ENCODE measurements around the gene ACSF2. TPM values are rescaled to one million over a fixed set of nuclear protein-coding genes. Genes with fewer than 3 reads are reported as not detected.
A peak's percentile ranks its signal among the peaks of the same experiment; 100 is the strongest.

Gene ACSF2
- total RNA-seq, 1 experiment from 2014 or later, result 72.7 TPM

- H3K9me2 ChIP-seq (replicated peaks; ENCODE audit: low read length), result no peaks in the 10 kb centered on the region
- H3F3A ChIP-seq (ENCODE audit: low read length, unreplicated experiment), result no peaks in the 10 kb centered on the region
- H3K79me2 ChIP-seq (ENCODE audit: low read length), result no peaks in the 10 kb centered on the region
- ATAC-seq (no peak), DNase-seq (no peak)
- no peak overlapping the region for H3K9ac ChIP-seq (ENCODE audit: low read length)
- no peaks in the 10 kb centered on the region for H4K20me1 ChIP-seq (ENCODE audit: low read length)
- H2AFZ ChIP-seq (ENCODE audit: low read length), result no peak overlapping the region
- no peak for TF ChIP-seq EZH2phosphoT487 (IDR thresholded peaks at IDR 0.05; ENCODE audit: borderline replicate concordance, low read length)
- TF ChIP-seq, protein P1, sequence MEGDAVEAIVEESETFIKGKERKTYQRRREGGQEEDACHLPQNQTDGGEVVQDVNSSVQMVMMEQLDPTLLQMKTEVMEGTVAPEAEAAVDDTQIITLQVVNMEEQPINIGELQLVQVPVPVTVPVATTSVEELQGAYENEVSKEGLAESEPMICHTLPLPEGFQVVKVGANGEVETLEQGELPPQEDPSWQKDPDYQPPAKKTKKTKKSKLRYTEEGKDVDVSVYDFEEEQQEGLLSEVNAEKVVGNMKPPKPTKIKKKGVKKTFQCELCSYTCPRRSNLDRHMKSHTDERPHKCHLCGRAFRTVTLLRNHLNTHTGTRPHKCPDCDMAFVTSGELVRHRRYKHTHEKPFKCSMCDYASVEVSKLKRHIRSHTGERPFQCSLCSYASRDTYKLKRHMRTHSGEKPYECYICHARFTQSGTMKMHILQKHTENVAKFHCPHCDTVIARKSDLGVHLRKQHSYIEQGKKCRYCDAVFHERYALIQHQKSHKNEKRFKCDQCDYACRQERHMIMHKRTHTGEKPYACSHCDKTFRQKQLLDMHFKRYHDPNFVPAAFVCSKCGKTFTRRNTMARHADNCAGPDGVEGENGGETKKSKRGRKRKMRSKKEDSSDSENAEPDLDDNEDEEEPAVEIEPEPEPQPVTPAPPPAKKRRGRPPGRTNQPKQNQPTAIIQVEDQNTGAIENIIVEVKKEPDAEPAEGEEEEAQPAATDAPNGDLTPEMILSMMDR (conservative IDR thresholded peaks at IDR 0.05; ENCODE audit: low read depth, low read length), result no peak
- TF ChIP-seq EZH2 (IDR thresholded peaks at IDR 0.05; ENCODE audit: low read length, unreplicated experiment), result no peak
- no peaks in the 10 kb centered on the region for H3K27me3 ChIP-seq (ENCODE audit: low read length)
- H3K9me3 ChIP-seq (ENCODE audit: low read length), result no peaks in the 10 kb centered on the region
- BruUV-seq (replicated peaks), result no TSS peak
- ChIA-PET POLR2A (ENCODE audit: unreplicated experiment) (no interaction called here), CTCF (no interaction called here)
- intact Hi-C loops (cut with micrococcal nuclease), result no loop called here
- no peaks in the 10 kb centered on the region for H3K36me3 ChIP-seq (ENCODE audit: low read depth, low read length)
- H3K4me2 ChIP-seq (ENCODE audit: low read length), result no peak overlapping the region
- H3K27ac ChIP-seq (ENCODE audit: low read length), result no peak overlapping the region
- H3K4me3 ChIP-seq (ENCODE audit: low read length), result no peak overlapping the region
- H3K4me1 ChIP-seq (ENCODE audit: insufficient read depth, low read length), result peaks cover 12% of the 10 kb centered on the region
Observed at GRCh38 chr17:50514388-50514787, 88.4 kb downstream of the ACSF2 start.

DNA sequence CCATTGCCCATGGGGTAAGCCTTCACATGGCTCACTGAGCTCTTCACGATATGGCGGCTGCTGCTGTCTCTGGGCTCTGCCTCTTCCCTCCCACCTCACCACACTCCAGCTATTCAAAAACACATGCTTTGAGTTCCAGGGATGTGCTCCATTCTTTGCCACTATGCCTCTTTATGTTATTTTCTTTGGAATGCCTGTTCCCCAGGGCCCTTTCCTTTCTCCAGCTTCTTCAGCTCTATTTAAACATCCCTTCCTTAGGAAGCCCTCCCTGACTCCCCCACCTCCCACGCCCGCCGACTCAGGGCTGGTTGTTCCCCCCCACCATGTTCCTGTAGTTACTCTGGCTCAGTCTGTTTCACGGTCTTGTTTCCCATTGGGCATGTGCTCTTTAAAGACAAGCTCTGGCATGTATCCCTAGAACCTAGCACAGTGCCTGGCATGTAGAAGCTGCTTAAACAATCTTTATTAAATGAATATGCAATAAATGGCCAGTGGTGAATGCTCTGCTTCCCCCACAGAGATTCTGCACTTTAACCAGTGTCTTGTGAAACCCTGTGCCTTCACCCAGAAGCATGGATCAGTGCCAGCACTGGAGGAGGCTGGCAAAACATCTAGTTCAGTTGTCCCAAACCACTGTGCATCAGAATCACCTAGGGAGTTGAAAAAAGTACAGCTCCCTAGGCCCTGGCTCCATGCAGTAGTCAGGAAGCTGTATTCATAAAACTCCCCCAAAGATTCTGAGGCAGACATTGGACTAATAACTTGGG, 89.1 kb downstream of the ACSF2 start:
- ChIA-PET CTCF (interaction anchor here (0.5 kb wide), 1 partner anchor 10 kb away, joined by 3 read pairs; no protein-coding TSS in a partner anchor), POLR2A (ENCODE audit: unreplicated experiment) (no interaction called here)
- no peak for DNase-seq
- no peaks in the 10 kb centered on the region for H3K27me3 ChIP-seq (ENCODE audit: low read length)
- no peaks in the 10 kb centered on the region for H3K79me2 ChIP-seq (ENCODE audit: low read length)
- no peak overlapping the region for H2AFZ ChIP-seq (ENCODE audit: low read length)
- BruUV-seq (replicated peaks), result no TSS peak
- no peaks in the 10 kb centered on the region for H3K9me3 ChIP-seq (ENCODE audit: low read length)
- H3K4me1 ChIP-seq (ENCODE audit: insufficient read depth, low read length), result peaks cover 15% of the 10 kb centered on the region
- no peak for ATAC-seq
- intact Hi-C loops (cut with micrococcal nuclease), result no loop called here
- no peaks in the 10 kb centered on the region for H3K36me3 ChIP-seq (ENCODE audit: low read depth, low read length)
- H3F3A ChIP-seq (ENCODE audit: low read length, unreplicated experiment), result no peaks in the 10 kb centered on the region
- no peak overlapping the region for H3K4me2 ChIP-seq (ENCODE audit: low read length)
- TF ChIP-seq EZH2phosphoT487 (IDR thresholded peaks at IDR 0.05; ENCODE audit: borderline replicate concordance, low read length), result no peak
- TF ChIP-seq, protein P1 (conservative IDR thresholded peaks at IDR 0.05; ENCODE audit: low read depth, low read length), result no peak
- no peak for TF ChIP-seq EZH2 (IDR thresholded peaks at IDR 0.05; ENCODE audit: low read length, unreplicated experiment)
- H3K27ac ChIP-seq (ENCODE audit: low read length), result no peak overlapping the region
- H4K20me1 ChIP-seq (ENCODE audit: low read length), result no peaks in the 10 kb centered on the region
- no peak overlapping the region for H3K4me3 ChIP-seq (ENCODE audit: low read length)
- H3K9me2 ChIP-seq (replicated peaks; ENCODE audit: low read length), result no peaks in the 10 kb centered on the region
- H3K9ac ChIP-seq (ENCODE audit: low read length), result no peak overlapping the region

DNA sequence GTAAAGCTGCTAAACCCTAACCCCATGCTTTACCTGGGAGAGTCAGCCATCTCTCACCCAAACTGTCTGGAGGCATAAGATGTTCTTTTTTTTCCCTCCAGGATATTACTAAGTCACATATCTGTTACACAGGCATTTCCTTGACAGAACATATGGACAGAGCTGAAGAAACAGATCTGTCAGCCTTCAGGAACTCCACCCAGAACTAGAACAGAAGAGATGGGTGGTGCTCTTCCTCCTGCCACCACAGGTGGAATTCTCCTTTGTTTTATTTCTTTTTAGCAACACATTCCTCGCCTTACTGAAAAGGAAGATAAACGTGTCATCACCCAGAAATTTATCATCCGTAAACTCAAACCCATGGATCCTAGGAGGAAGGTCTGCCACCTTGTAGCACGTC, 91.0 kb downstream of the ACSF2 start:
- ChIA-PET POLR2A (ENCODE audit: unreplicated experiment) (no interaction called here), CTCF (no interaction called here)
- ATAC-seq, result peak; percentile 24
- H3K4me2 ChIP-seq (ENCODE audit: low read length), result no peak overlapping the region
- no peaks in the 10 kb centered on the region for H3F3A ChIP-seq (ENCODE audit: low read length, unreplicated experiment)
- H3K79me2 ChIP-seq (ENCODE audit: low read length), result no peaks in the 10 kb centered on the region
- H4K20me1 ChIP-seq (ENCODE audit: low read length), result no peaks in the 10 kb centered on the region
- no peaks in the 10 kb centered on the region for H3K9me3 ChIP-seq (ENCODE audit: low read length)
- DNase-seq, result no peak
- no peak overlapping the region for H2AFZ ChIP-seq (ENCODE audit: low read length)
- H3K4me1 ChIP-seq (ENCODE audit: insufficient read depth, low read length), result peaks cover 3% of the 10 kb centered on the region; the same call in 1 of the 2 replicates
- TF ChIP-seq EZH2phosphoT487 (IDR thresholded peaks at IDR 0.05; ENCODE audit: borderline replicate concordance, low read length), result no peak
- no peak for TF ChIP-seq EZH2 (IDR thresholded peaks at IDR 0.05; ENCODE audit: low read length, unreplicated experiment)
- TF ChIP-seq, protein P1 (conservative IDR thresholded peaks at IDR 0.05; ENCODE audit: low read depth, low read length), result no peak
- intact Hi-C loops (cut with micrococcal nuclease), result no loop called here
- H3K9me2 ChIP-seq (replicated peaks; ENCODE audit: low read length), result no peaks in the 10 kb centered on the region
- no TSS peak for BruUV-seq (replicated peaks)
- H3K27ac ChIP-seq (ENCODE audit: low read length), result no peak overlapping the region
- no peak overlapping the region for H3K9ac ChIP-seq (ENCODE audit: low read length)
- H3K27me3 ChIP-seq (ENCODE audit: low read length), result no peaks in the 10 kb centered on the region
- no peaks in the 10 kb centered on the region for H3K36me3 ChIP-seq (ENCODE audit: low read depth, low read length)
- H3K4me3 ChIP-seq (ENCODE audit: low read length), result no peak overlapping the region

Measured in PC-3 (cell line).